Mesendoderm (in vitro differentiated cells): ENCODE results near the gene ECHDC3.

ENCODE experiments used
- DNase-seq: peaks from one replicate; pipeline ENCODE4 v3.0.0; 2013
- H2AK5ac ChIP-seq: 2 replicates; pipeline ENCODE4 v1.6.1; 2013; ENCODE audit warnings: low read length, inconsistent platforms
- H2BK120ac ChIP-seq: 2 replicates; pipeline ENCODE4 v1.6.1; 2013; ENCODE audit warnings: low read depth, mild to moderate bottlenecking, low read length, moderate library complexity, mixed read lengths
- H2BK15ac ChIP-seq: replicated peaks from 2 replicates; pipeline ENCODE4 v1.6.1; 2013; ENCODE audit warnings: low read depth, mild to moderate bottlenecking, moderate library complexity
- H2BK5ac ChIP-seq: 2 replicates; pipeline ENCODE4 v1.6.1; 2013; ENCODE audit warnings: low read length, inconsistent platforms
- H3K18ac ChIP-seq: 2 replicates; pipeline ENCODE4 v1.6.1; 2013; ENCODE audit warnings: mild to moderate bottlenecking, low read length, mixed read lengths
- H3K23ac ChIP-seq: one replicate; pipeline ENCODE4 v1.6.1; 2013; ENCODE audit warnings: low read length
- H3K27ac ChIP-seq: 2 replicates; pipeline ENCODE4 v1.5.1; 2013; ENCODE audit warnings: low read depth, mild to moderate bottlenecking, inconsistent platforms, low read length, moderate library complexity
- H3K27me3 ChIP-seq: 2 replicates; pipeline ENCODE4 v1.6.1; 2013; ENCODE audit warnings: low read length, control low read depth, mild to moderate bottlenecking, inconsistent platforms; ENCODE audit not compliant: insufficient read depth, poor library complexity
- H3K36me3 ChIP-seq: 2 replicates; pipeline ENCODE4 v1.6.1; 2013; ENCODE audit warnings: low read length, inconsistent platforms; ENCODE audit not compliant: control insufficient read depth, insufficient read depth
- H3K4ac ChIP-seq: one replicate; pipeline ENCODE4 v1.6.1; 2013; ENCODE audit warnings: low read depth, mild to moderate bottlenecking, low read length, moderate library complexity
- H3K4me1 ChIP-seq: 2 replicates; pipeline ENCODE4 v1.6.1; 2013; ENCODE audit warnings: low read depth, low read length, inconsistent platforms; ENCODE audit not compliant: control insufficient read depth
- H3K4me2 ChIP-seq: 2 replicates; pipeline ENCODE4 v1.6.1; 2013; ENCODE audit warnings: low read length
- H3K4me3 ChIP-seq: 2 replicates; pipeline ENCODE4 v1.5.1; 2013; ENCODE audit warnings: mild to moderate bottlenecking, low read length
- H3K56ac ChIP-seq: one replicate; pipeline ENCODE4 v1.6.1; 2013; ENCODE audit warnings: low read length
- H3K79me1 ChIP-seq: 2 replicates; pipeline ENCODE4 v1.6.1; 2013; ENCODE audit warnings: low read length, inconsistent platforms
- H3K79me2 ChIP-seq: 2 replicates; pipeline ENCODE4 v1.6.1; 2013; ENCODE audit warnings: mild to moderate bottlenecking, low read length; ENCODE audit not compliant: control insufficient read depth, insufficient read depth
- H3K9ac ChIP-seq: 2 replicates; pipeline ENCODE4 v1.6.1; 2013; ENCODE audit warnings: low read length, inconsistent platforms
- H4K5ac ChIP-seq: one replicate; pipeline ENCODE4 v1.6.1; 2013; ENCODE audit warnings: low read length
- H4K8ac ChIP-seq: one replicate; pipeline ENCODE4 v1.6.1; 2013; ENCODE audit warnings: low read depth, mild to moderate bottlenecking, control low read depth, low read length, moderate library complexity
- WGBS: extraction: QIAGEN DNeasy Blood & Tissue Kit; methylation state at CpG from one replicate; pipeline ENCODE4 v1.1.7; 2013; ENCODE audit warnings: low lambda C conversion rate, missing lambda C conversion rate; ENCODE audit not compliant: insufficient coverage; ENCODE audit errors: extremely low coverage; 5-methylcytosine and 5-hydroxymethylcytosine counted together

Gene ECHDC3

DNA sequence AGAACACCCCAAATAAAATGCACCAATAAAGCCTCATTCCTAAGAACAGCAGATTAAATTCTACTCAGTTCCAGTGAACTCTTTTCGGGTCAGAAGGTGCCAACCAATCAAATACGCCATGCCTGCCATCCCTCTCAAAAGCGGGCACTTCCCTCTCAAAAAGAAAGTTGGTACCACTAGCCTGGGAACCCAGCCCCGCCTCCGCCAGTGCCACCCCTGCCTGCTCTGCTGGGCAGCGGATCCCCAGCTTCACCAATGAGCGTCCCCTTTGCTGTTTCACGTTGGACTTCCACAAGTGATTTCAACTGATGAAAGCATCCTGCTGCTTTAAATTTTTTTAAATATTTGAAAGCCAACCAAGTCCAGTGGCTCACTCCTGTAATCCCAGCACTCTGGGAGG is 47.8 kb downstream of the ECHDC3 start:
- H3K4me3 ChIP-seq, result no peak overlapping the region
- WGBS, result no CpG with 5 or more reads among the region's 8 CpGs
- no peak overlapping the region for H3K4ac ChIP-seq
- no peak overlapping the region for H2BK5ac ChIP-seq
- no peak overlapping the region for H2BK15ac ChIP-seq
- H3K79me1 ChIP-seq, result no peaks in the 10 kb centered on the region
- no peak overlapping the region for H3K23ac ChIP-seq
- H3K9ac ChIP-seq, result no peak overlapping the region
- no peak overlapping the region for H2BK120ac ChIP-seq
- no peak overlapping the region for H3K56ac ChIP-seq
- H3K36me3 ChIP-seq, result no peaks in the 10 kb centered on the region
- H3K18ac ChIP-seq, result no peak overlapping the region
- no peak overlapping the region for H2AK5ac ChIP-seq
- H4K5ac ChIP-seq, result no peak overlapping the region
- no peak overlapping the region for H4K8ac ChIP-seq
- H3K4me1 ChIP-seq, result peaks cover 2% of the 10 kb centered on the region
- H3K4me2 ChIP-seq, result no peak overlapping the region
- no peaks in the 10 kb centered on the region for H3K79me2 ChIP-seq
- H3K27ac ChIP-seq, result no peak overlapping the region
- no peak for DNase-seq
- no peaks in the 10 kb centered on the region for H3K27me3 ChIP-seq

- Histone ChIP-seq H3K79me2 (no peaks in the 10 kb centered on the region), H4K8ac (no peak overlapping the region), H2BK5ac (peak overlapping the region; percentile 52), H3K18ac (peak overlapping the region; percentile 17), H3K27me3 (no peaks in the 10 kb centered on the region), H3K4me3 (no peak overlapping the region), H3K23ac (no peak overlapping the region), H2BK15ac (no peak overlapping the region), H3K36me3 (no peaks in the 10 kb centered on the region), H3K27ac (peak overlapping the region; percentile 85), H3K9ac (no peak overlapping the region), H3K79me1 (no peaks in the 10 kb centered on the region), H4K5ac (no peak overlapping the region), H3K4ac (no peak overlapping the region), H3K4me1 (peaks cover 2% of the 10 kb centered on the region), H3K56ac (peak overlapping the region; percentile 25), H2BK120ac (no peak overlapping the region), H2AK5ac (no peak overlapping the region), H3K4me2 (no peak overlapping the region)
- WGBS, result no CpG with 5 or more reads among the region's 12 CpGs
- DNase-seq, result peak; percentile 95
Observed at GRCh38 chr10:11793762-11794479, 51.7 kb downstream of the ECHDC3 start.

DNA sequence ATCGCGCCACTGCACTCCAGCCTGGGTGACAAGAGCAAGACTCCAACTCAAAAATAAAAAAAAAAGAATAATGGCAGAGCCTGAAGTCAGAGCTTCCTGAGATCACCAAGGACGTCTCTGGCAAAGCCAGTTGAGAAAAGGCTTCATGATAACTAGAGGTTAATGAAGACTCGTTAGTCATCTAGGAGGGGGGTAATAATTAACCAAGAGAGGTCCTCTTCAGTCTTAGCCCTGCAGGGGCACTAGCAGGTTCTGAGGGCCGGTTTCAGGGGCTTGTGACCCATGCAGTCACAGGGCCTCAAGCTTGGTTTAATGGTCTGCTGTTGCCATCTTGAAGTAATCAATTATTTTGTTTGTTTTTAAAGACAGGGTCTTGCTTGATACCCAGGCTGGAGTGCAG is 52.4 kb downstream of the ECHDC3 start:
- Histone ChIP-seq H3K18ac (peak overlapping the region; percentile 22), H3K4ac (no peak overlapping the region), H3K4me1 (peaks cover 2% of the 10 kb centered on the region), H2AK5ac (no peak overlapping the region), H2BK15ac (no peak overlapping the region), H4K8ac (no peak overlapping the region), H3K79me2 (no peaks in the 10 kb centered on the region), H3K9ac (no peak overlapping the region), H3K4me3 (no peak overlapping the region), H3K79me1 (no peaks in the 10 kb centered on the region), H3K23ac (no peak overlapping the region), H2BK5ac (peak overlapping the region; percentile 51), H3K27me3 (no peaks in the 10 kb centered on the region), H2BK120ac (no peak overlapping the region), H3K36me3 (no peaks in the 10 kb centered on the region), H3K56ac (peak overlapping the region; percentile 68), H3K4me2 (no peak overlapping the region), H3K27ac (peak overlapping the region; percentile 28), H4K5ac (no peak overlapping the region)
- DNase-seq, result peak; percentile 49
- WGBS, result no CpG with 5 or more reads among the region's 5 CpGs

- Histone ChIP-seq H3K9ac (no peak overlapping the region), H3K27ac (peak overlapping the region; percentile 28), H3K36me3 (no peaks in the 10 kb centered on the region), H2BK15ac (no peak overlapping the region), H3K4me1 (peaks cover 2% of the 10 kb centered on the region), H3K56ac (peak overlapping the region; percentile 68), H2AK5ac (peak overlapping the region; percentile 97), H3K18ac (no peak overlapping the region), H3K79me2 (no peaks in the 10 kb centered on the region), H3K4me3 (no peak overlapping the region), H3K4me2 (no peak overlapping the region), H3K23ac (no peak overlapping the region), H2BK120ac (no peak overlapping the region), H3K27me3 (no peaks in the 10 kb centered on the region), H3K79me1 (no peaks in the 10 kb centered on the region), H3K4ac (no peak overlapping the region), H4K8ac (no peak overlapping the region), H4K5ac (no peak overlapping the region), H2BK5ac (peak overlapping the region; percentile 63)
- 100% methylated on average over 2 of the region's 25 CpGs for WGBS
- no peak for DNase-seq
Observed at GRCh38 chr10:11795101-11795920, 53.1 kb downstream of the ECHDC3 start.

- H4K8ac ChIP-seq, result no peak overlapping the region
- no peak overlapping the region for H3K4me3 ChIP-seq
- no peak overlapping the region for H4K5ac ChIP-seq
- H2BK120ac ChIP-seq, result no peak overlapping the region
- WGBS, result no CpG with 5 or more reads among the region's 2 CpGs
- H3K18ac ChIP-seq, result peak overlapping the region; percentile 18
- no peak overlapping the region for H2BK5ac ChIP-seq
- H3K9ac ChIP-seq, result no peak overlapping the region
- H3K56ac ChIP-seq, result peak overlapping the region; percentile 29
- no peaks in the 10 kb centered on the region for H3K27me3 ChIP-seq
- no peaks in the 10 kb centered on the region for H3K36me3 ChIP-seq
- H3K4me1 ChIP-seq, result peaks cover 2% of the 10 kb centered on the region
- H3K4ac ChIP-seq, result no peak overlapping the region
- no peaks in the 10 kb centered on the region for H3K79me1 ChIP-seq
- H3K27ac ChIP-seq, result no peak overlapping the region
- no peak for DNase-seq
- no peak overlapping the region for H2AK5ac ChIP-seq
- no peak overlapping the region for H2BK15ac ChIP-seq
- H3K79me2 ChIP-seq, result no peaks in the 10 kb centered on the region
- no peak overlapping the region for H3K23ac ChIP-seq
- H3K4me2 ChIP-seq, result no peak overlapping the region
Observed at GRCh38 chr10:11796474-11796873, 54.3 kb downstream of the ECHDC3 start.
